ENCODE results near the gene POC1A. TPM values are rescaled to one million over a fixed set of nuclear protein-coding genes. Genes with fewer than 3 reads are reported as not detected.
A peak's percentile ranks its signal among the peaks of the same experiment; 100 is the strongest.

Gene POC1A
- total and polyA plus RNA-seq, 2 of the 4 experiments (the other 2 are of a cell fraction) = 10.6 to 11.5 TPM

DNA sequence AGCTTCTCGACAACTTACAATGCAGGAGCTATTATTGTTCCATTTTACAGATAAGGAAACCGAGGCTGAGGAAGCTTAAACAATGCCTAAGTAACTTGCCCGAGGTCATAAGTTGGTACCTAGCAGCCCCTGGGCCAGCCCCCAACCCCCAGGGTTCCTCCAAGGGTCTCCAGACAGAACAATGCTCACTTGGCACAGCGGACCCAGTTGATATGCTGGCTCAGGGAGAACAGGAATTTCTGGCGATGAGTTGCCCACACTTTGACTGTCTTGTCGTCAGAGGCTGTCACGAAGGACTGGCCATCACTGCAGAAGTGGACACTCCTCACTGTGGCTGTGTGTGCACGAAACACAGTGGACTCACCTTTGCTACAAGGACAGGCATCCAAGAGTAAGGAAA, 5.2 kb downstream of the POC1A start:
- H4K91ac ChIP-seq (ENCODE audit: insufficient read depth, low read depth, low read length) = no peak overlapping the region
- H3K4me2 ChIP-seq (ENCODE audit: low read depth, low read length) = no peak overlapping the region
- no peak overlapping the region for H4K5ac ChIP-seq (ENCODE audit: low read depth, low read length)
- H2AFZ ChIP-seq (replicated peaks; ENCODE audit: low read length, poor library complexity) = no peak overlapping the region
- H3K9me1 ChIP-seq (ENCODE audit: insufficient read depth, low read length) = peaks cover 9% of the 10 kb centered on the region; the same call in 1 of the 2 replicates
- no peak overlapping the region for H2AK9ac ChIP-seq (replicated peaks; ENCODE audit: low read depth, low read length, poor library complexity)
- no TSS peak for BruUV-seq (replicated peaks)
- H2BK120ac ChIP-seq (ENCODE audit: low read depth, low read length) = no peak overlapping the region
- peaks cover 26 to 45% of the 10 kb centered on the region in 2 experiments for H3K79me1 ChIP-seq (ENCODE audit: low read depth in 1 of 2, low read length in 2 of 2)
- peaks cover 8% of the 10 kb centered on the region for H3K4me1 ChIP-seq (ENCODE audit: control insufficient read depth, insufficient read depth, low read length)
- H3K9me3 ChIP-seq (ENCODE audit: control insufficient read depth, insufficient read depth, low read length) = no peaks in the 10 kb centered on the region
- no peak overlapping the region for H3K56ac ChIP-seq (ENCODE audit: extremely low read depth, insufficient read depth, low read length)
- no peak overlapping the region for H3K18ac ChIP-seq (ENCODE audit: low read depth, low read length)
- dilution Hi-C loops (cut with HindIII; ENCODE audit: low sequenced_read_pairs, unreplicated experiment) (no loop called here), in situ Hi-C loops (cut with MboI; ENCODE audit: low sequenced_read_pairs) (no loop called here), intact Hi-C loops (cut with micrococcal nuclease) (no loop called here)
- ChIA-PET POLR2A (ENCODE audit: unreplicated experiment) (no interaction called here), CTCF (interaction anchor here (1.6 kb wide), 1 partner anchor 145 kb away, joined by 7 read pairs; no protein-coding TSS in a partner anchor)
- H2BK20ac ChIP-seq (ENCODE audit: low read depth, low read length) = no peak overlapping the region
- no peaks in the 10 kb centered on the region for H3K27me3 ChIP-seq (ENCODE audit: control insufficient read depth, insufficient read depth, low read length)
- peaks cover 1% of the 10 kb centered on the region; the same call in 1 of the 2 replicates for H3K36me3 ChIP-seq (ENCODE audit: control insufficient read depth, insufficient read depth, low read length)
- no peak overlapping the region for H3K9ac ChIP-seq (ENCODE audit: low read depth, low read length)
- no peak overlapping the region for H2BK15ac ChIP-seq (ENCODE audit: low read depth, low read length)
- no peak overlapping the region for H3K14ac ChIP-seq (replicated peaks; ENCODE audit: low read depth, low read length)
- H4K20me1 ChIP-seq (ENCODE audit: insufficient read depth, low read length) = no peaks in the 10 kb centered on the region
- H2AK5ac ChIP-seq (ENCODE audit: low read depth, low read length) = peak overlapping the region; percentile 19; the same call in 1 of the 2 replicates
- no peak overlapping the region for H3K23ac ChIP-seq (ENCODE audit: low read depth, low read length)
- no peak overlapping the region for H3K27ac ChIP-seq (ENCODE audit: insufficient read depth, low read length)
- no peak overlapping the region for H2BK5ac ChIP-seq (ENCODE audit: low read depth, low read length, poor library complexity, severe bottlenecking)
- no peak for ATAC-seq (ENCODE audit: low read depth)
- 98% methylated on average over 8 of the region's 8 CpGs; no CpG with 5 or more reads in 1 of the 2 experiments for WGBS, 2 experiments (ENCODE audit: extremely low coverage in 2 of 2, insufficient read length in 1 of 2)
- DNase-seq = no peak
- no peak overlapping the region for H4K8ac ChIP-seq (ENCODE audit: low read depth in 2 of 2, low read length in 2 of 2)
- no peak overlapping the region for H3K4me3 ChIP-seq (ENCODE audit: insufficient read depth, low read depth, low read length)
- no peak overlapping the region for H3K4ac ChIP-seq (ENCODE audit: low read depth, low read length)
- no peak for TF ChIP-seq RAD21 (IDR thresholded peaks at IDR 0.05; ENCODE audit: low read length)

Measured in IMR-90 (cell line).